ENCODE measurements around the gene UFC1. TPM values are rescaled to one million over a fixed set of nuclear protein-coding genes. Genes with fewer than 3 reads are reported as not detected.
A peak's percentile ranks its signal among the peaks of the same experiment; 100 is the strongest.

Gene UFC1
- total and polyA plus RNA-seq, 2 of the 13 experiments (the other 11 are each of a cell fraction or from before 2014, with no cell fraction given): 72.8 to 85.2 TPM

DNA sequence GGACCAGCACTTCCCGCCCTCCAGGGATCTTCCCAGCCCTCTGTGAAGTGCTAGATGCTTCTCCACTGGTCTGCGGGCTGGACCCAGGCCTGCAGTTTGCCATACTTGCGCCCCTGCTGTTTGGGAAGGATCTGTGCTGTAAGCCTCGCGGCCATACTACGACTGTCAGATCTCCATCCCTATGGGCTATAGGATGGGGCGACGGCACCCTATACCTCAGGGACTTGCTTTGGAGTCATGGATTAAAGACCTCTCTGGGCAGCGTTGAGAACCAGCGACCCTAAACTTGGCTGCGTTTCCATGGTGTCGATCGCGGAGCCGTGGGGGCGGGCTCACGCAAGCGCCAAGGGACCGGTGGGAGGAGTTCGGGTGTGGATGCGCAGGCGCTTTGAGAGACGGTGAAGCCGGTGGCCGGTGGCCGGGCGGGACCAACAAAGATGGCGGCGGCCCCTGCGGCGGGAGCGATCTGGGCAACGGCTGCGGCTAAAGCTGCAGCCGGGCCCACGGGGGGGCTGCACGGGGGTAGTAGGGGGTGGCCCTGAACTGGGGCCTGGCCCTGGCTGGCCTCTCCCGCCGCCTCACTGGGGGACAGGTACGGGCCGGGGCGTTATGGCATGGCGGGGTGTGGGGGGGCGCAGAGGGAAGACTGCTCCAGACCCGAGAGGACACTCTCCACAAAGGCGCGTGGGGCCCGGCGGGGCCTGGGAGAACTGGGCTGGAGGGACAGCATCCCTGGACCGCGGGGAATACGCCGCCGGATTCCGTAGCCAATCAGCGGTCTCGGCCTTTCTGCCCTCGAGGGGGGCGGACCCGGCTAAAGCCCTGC, 5.5 kb downstream of the UFC1 start, which contains the start of gene USP21 (continued):
- TF ChIP-seq, protein P1, sequence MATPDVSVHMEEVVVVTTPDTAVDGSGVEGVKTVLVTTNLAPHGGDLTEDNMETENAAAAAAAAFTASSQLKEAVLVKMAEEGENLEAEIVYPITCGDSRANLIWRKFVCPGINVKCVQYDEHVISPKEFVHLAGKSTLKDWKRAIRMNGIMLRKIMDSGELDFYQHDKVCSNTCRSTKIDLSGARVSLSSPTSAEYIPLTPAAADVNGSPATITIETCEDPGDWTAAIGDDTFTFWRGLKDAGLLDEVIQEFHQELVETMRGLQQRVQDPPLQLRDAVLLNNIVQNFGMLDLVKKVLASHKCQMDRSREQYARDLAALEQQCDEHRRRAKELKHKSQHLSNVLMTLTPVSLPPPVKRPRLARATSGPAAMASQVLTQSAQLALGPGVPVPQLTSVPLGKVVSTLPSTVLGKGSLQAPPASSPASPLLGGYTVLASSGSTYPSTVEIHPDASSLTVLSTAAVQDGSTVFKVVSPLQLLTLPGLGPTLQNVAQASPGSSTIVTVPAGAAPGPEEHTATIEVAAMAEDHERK (CRISPR knock-in tag; IDR thresholded peaks at IDR 0.05; ENCODE audit: low read depth): no peak
- TF ChIP-seq ZNF431 (CRISPR knock-in tag; IDR thresholded peaks at IDR 0.05; ENCODE audit: borderline replicate concordance, low read depth) (no peak), KDM2A (CRISPR knock-in tag; IDR thresholded peaks at IDR 0.05; ENCODE audit: borderline replicate concordance, low read depth) (peak; percentile 95), ZNF446 (CRISPR knock-in tag; IDR thresholded peaks at IDR 0.05) (no peak), ATF2 (CRISPR knock-in tag; IDR thresholded peaks at IDR 0.05) (no peak), ZNF660 (CRISPR knock-in tag; IDR thresholded peaks at IDR 0.05; ENCODE audit: borderline replicate concordance, low read depth) (no peak), ESRRA (CRISPR knock-in tag; IDR thresholded peaks at IDR 0.05; ENCODE audit: low read depth) (no peak), IRF2 (CRISPR knock-in tag; IDR thresholded peaks at IDR 0.05) (no peak), ZNF800 (CRISPR knock-in tag; IDR thresholded peaks at IDR 0.05) (no peak), BHLHE40 (IDR thresholded peaks at IDR 0.05; ENCODE audit: low read length) (no peak), SATB2 (CRISPR knock-in tag; IDR thresholded peaks at IDR 0.05) (no peak), ZNF670 (CRISPR knock-in tag; IDR thresholded peaks at IDR 0.05; ENCODE audit: borderline replicate concordance) (peak; percentile 46; the same call in 1 of the 2 replicates), ZNF75D (CRISPR knock-in tag; IDR thresholded peaks at IDR 0.05; ENCODE audit: borderline replicate concordance) (no peak), SP4 (CRISPR knock-in tag; IDR thresholded peaks at IDR 0.05) (peak; percentile 87), MXD1 (CRISPR knock-in tag; IDR thresholded peaks at IDR 0.05) (peak; percentile 54), ZNF496 (CRISPR knock-in tag; IDR thresholded peaks at IDR 0.05; ENCODE audit: insufficient replicate concordance) (no peak), REXO4 (CRISPR knock-in tag; IDR thresholded peaks at IDR 0.05; ENCODE audit: borderline replicate concordance) (no peak), ZNF598 (CRISPR knock-in tag; IDR thresholded peaks at IDR 0.05; ENCODE audit: borderline replicate concordance) (peak; percentile 44; the same call in 1 of the 2 replicates), ZNF792 (CRISPR knock-in tag; IDR thresholded peaks at IDR 0.05) (0 out of 2 replicates have a peak, but pooled peaks have one; percentile 27), GABPB1 (CRISPR knock-in tag; IDR thresholded peaks at IDR 0.05) (peak; percentile 86), PHF20 (CRISPR knock-in tag; IDR thresholded peaks at IDR 0.05) (peak; percentile 55), ZNF484 (CRISPR knock-in tag; IDR thresholded peaks at IDR 0.05; ENCODE audit: borderline replicate concordance, low read depth) (no peak), ZNF280B (CRISPR knock-in tag; IDR thresholded peaks at IDR 0.05; ENCODE audit: borderline replicate concordance) (no peak)

All from HepG2 (cell line).